ENCODE data around the gene NOC2L.
"Not testable (repeated sequence)": the region's sequence is repeated elsewhere in the genome, so short reads cannot be mapped to it uniquely, and the experiment has no call there.

The NOC2L gene

GRCh38 chr1:897951-898350 is 61.1 kb downstream of the NOC2L start:
- not testable (repeated sequence) for DNase-seq

- DNase-seq = no peak
These were observed 61.8 kb downstream of the NOC2L start for GRCh38 chr1:897226-897625.

All from activated gamma-delta T cell (primary cell).